ENCODE data around the gene TXNDC11.
A peak's percentile ranks its signal among the peaks of the same experiment; 100 is the strongest.

The TXNDC11 gene

DNA sequence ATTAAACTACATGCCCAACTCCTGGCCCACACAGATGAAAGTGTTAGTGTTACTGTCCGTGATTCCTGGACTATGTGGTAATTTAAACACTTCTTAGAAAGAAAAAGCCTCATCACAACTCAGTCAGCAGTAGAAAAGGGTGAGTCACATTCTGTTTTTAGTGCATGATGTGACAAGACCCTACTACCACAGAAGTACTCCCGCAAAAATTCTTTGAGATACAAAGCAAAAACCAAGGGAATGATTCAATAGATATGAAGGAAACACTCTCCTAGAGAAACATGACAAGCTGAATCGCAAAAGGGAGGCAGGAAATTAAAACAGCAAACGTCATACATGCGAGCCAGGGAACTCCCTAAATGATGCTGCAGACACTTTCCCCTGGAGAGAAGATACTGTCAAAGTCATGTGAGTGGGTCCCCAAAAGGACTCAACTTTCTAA lies 60.0 kb downstream of the TXNDC11 start:
- Mint-ChIP-seq H3K27ac (peak overlapping the region; percentile 34), H3K4me3 (no peak overlapping the region), H3K4me1 (peaks cover 62% of the 10 kb centered on the region), H3K36me3 (ENCODE audit: low read depth) (peaks cover 49% of the 10 kb centered on the region), H3K27me3 (no peaks in the 10 kb centered on the region), H3K9me3 (no peaks in the 10 kb centered on the region)
- ATAC-seq = no peak
- no peak for DNase-seq

DNA sequence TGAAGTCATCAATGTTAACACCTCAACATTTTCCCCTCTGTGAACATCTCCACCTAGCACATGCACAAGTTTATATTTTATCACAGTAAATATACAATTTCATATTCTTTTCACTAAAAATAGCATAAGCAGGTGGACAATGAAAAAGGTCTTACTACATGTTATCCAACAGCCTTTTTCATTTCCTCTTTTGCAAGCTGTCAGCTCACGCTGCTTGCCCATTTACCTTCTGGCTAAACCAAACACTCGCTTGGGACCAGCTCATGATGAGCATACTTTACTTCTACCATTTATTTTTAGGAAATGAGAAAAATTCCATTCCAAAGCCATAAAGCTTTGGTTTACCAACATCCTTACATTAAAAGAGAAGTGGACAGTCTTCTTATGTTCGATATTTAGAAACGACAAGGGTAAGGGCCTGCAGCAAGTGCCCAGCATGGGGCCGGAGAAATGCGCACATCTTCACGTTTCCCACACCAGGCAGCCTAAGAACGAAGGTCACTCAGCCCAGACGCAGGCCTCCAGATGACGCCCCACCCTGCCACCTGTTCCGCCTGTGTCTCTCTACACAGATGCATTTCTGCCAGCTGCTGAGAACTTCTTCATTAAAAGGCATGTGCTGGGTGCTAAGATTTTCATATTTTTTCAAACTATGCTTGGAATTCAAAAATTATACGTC lies 60.5 kb downstream of the TXNDC11 start:
- DNase-seq = no peak
- Mint-ChIP-seq H3K4me1 (peaks cover 64% of the 10 kb centered on the region), H3K27me3 (no peaks in the 10 kb centered on the region), H3K36me3 (ENCODE audit: low read depth) (peaks cover 44% of the 10 kb centered on the region), H3K9me3 (no peaks in the 10 kb centered on the region), H3K27ac (peak overlapping the region; percentile 84), H3K4me3 (no peak overlapping the region)
- no peak for ATAC-seq

DNA sequence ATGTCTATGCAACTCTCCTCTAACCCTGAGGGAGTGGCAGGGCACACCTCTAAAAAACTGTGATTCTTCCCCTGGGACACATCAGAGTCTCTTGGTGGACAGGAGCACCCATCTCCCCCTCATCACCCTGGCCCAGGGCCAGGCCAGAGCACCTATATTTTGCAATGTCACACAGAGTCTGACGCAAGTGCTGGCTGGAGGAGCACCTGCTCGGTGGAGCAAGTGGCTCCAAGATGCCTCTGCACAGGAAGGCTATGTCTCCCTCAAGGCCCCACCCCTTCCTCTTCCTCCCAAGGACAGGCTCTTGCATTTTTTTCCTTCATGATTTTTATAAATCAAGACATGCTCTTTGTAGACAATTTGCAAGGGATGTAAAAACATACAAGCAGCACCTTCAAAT lies 61.1 kb downstream of the TXNDC11 start:
- peak overlapping the region; percentile 84 for H3K27ac Mint-ChIP-seq
- DNase-seq = no peak
- H3K4me1 Mint-ChIP-seq = peaks cover 66% of the 10 kb centered on the region
- H3K9me3 Mint-ChIP-seq = no peaks in the 10 kb centered on the region
- no peak overlapping the region for H3K4me3 Mint-ChIP-seq
- ATAC-seq = no peak
- H3K36me3 Mint-ChIP-seq (ENCODE audit: low read depth) = peaks cover 39% of the 10 kb centered on the region
- no peaks in the 10 kb centered on the region for H3K27me3 Mint-ChIP-seq

DNA sequence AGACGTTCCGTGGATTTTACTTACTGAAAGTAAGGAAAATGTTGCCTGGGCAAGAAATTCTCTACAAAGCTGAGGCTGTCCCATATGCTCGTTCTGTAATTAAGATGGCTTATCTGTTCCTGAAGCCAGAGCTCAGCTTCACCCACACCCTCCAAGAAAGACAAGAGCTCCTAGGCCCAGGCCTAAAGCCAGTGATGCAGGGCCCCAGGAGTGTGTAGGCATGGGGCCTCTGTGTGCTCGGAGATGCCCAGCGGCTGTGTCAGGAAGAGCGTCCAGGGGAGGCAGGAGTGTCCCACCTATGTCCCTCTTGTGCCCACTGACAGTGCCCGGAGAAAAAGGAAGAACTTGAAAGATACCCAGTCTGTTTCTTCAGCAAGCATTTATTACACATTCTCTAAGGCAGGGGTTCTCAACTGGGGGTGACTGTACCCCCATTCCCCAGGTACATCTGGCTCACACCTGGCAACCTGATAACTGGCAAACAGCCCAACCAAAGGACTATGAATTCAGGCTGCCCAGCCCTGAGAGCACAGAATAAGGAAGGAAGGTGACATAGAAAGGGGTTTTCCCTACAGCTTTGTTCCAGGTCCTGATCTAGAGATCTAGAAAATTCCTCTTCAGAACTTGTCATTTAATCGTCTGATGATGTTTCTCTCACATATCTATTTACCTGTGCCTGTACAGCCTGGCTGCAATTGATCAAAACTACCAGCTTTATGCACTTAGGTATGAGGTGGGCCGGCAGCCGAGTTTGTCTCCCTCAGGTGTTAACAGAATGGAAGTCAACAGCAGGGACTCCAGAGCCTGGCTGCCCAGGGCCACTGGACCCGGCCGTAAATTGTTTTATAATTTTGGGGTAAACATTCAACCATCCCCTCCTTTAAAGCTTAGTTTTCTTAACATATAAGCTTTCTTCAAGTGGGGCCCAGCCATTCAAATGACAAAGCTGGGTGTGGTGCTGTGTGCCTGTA lies 62.4 kb downstream of the TXNDC11 start:
- no peaks in the 10 kb centered on the region for H3K27me3 Mint-ChIP-seq
- no peak for ATAC-seq
- DNase-seq = no peak
- peak overlapping the region; percentile 69 for H3K27ac Mint-ChIP-seq
- peaks cover 35% of the 10 kb centered on the region for H3K36me3 Mint-ChIP-seq (ENCODE audit: low read depth)
- H3K4me1 Mint-ChIP-seq = peaks cover 75% of the 10 kb centered on the region
- no peaks in the 10 kb centered on the region for H3K9me3 Mint-ChIP-seq
- H3K4me3 Mint-ChIP-seq = no peak overlapping the region

DNA sequence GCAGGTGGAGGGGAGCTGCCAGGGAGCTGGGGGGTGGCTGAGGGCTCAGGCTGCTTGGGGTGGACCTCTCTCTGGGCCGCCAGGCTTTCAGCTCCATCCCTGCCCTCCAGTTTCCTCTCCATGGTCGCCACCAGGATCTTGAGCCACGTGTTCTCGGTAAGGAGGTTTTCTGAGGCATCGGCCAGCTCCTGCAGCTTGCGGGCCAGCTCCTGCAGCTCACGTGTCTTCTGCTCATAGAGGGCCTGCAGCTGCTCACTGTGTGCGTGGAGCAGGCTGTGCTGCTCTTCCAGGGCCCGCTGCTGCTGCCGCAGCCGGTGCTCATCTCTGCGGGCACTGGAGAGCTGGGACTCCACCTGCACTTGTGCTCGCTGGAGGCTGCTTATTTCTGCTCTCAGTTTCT lies 63.4 kb downstream of the TXNDC11 start:
- Mint-ChIP-seq H3K4me1 (peaks cover 75% of the 10 kb centered on the region), H3K27ac (no peak overlapping the region), H3K27me3 (no peaks in the 10 kb centered on the region), H3K9me3 (no peaks in the 10 kb centered on the region), H3K36me3 (ENCODE audit: low read depth) (peaks cover 29% of the 10 kb centered on the region), H3K4me3 (no peak overlapping the region)
- DNase-seq (no peak), ATAC-seq (no peak)

DNA sequence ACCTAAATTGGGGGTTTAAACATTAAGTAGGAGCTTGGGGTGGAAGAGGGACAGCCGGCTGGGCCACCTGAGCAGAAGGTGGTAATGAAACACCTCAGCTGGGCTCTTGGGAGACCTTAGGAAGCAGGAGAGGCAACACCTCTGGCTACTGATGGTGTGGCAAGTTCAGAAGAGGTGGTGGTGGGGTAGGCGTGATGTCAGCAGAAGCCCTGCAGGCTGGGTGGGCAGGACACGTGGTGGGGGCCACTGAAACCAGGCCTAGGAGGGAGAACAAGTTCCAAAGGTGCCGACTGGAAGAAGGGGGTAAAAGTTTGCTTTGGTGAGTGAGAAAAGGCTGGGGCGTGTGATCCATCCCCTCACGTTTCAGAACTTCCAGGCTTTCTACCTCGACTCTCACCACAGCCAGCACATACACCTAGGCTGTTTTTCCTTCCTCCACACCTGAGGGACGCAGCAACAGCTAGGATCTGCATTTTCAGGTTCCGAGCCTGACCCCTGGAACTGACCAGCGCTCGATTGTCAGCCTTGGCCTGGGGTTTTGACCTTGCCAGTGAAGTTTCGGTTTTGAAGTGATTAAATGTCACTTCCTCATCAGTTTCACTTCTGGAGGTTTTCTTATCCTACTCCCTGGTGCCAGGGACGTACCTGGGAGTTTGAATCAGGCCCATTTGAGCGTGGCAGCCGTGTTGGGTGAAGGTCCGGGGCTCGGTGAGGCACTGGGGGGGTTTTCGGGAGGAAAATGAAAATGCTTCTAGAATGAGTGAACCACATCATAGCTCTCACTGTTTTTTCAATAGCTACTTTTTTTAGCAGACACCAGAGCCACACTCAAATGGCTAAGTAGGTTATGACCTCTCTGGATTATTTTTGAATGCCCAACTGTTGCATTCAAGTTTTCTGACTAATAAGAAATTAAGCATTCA lies 64.4 kb downstream of the TXNDC11 start:
- H3K4me1 Mint-ChIP-seq = peaks cover 71% of the 10 kb centered on the region
- no peak overlapping the region for H3K4me3 Mint-ChIP-seq
- ATAC-seq = no peak
- H3K27me3 Mint-ChIP-seq = no peaks in the 10 kb centered on the region
- DNase-seq = no peak
- H3K9me3 Mint-ChIP-seq = no peaks in the 10 kb centered on the region
- peak overlapping the region; percentile 67 for H3K27ac Mint-ChIP-seq
- H3K36me3 Mint-ChIP-seq (ENCODE audit: low read depth) = peaks cover 22% of the 10 kb centered on the region

DNA sequence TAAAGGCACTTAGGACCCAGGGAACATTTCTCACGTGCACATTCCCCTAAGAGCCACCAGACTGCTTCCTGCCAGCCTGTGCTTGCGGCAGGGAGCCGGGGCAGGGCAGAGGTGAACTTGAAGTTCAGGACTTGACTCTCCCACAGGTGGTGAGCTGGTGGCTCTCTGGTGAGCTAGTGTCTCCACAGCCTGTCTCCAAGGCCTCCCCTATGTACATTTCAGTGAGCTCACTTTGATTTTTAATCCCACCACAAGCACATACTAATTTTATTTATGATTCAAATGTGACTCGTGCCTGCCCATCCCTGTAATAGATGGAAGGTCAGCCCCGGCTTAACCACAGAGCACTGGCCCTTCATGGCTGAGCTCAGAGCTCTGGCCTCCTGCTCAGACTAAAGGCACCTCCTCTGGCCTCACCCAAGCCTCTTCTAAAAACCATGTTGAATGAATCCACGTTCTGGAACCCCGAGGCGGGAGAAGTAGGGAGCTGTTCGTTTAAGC lies 65.2 kb downstream of the TXNDC11 start:
- Mint-ChIP-seq H3K9me3 (no peaks in the 10 kb centered on the region), H3K36me3 (ENCODE audit: low read depth) (peaks cover 18% of the 10 kb centered on the region), H3K4me1 (peaks cover 71% of the 10 kb centered on the region), H3K27me3 (no peaks in the 10 kb centered on the region), H3K4me3 (no peak overlapping the region), H3K27ac (no peak overlapping the region)
- no peak for ATAC-seq
- no peak for DNase-seq

DNA sequence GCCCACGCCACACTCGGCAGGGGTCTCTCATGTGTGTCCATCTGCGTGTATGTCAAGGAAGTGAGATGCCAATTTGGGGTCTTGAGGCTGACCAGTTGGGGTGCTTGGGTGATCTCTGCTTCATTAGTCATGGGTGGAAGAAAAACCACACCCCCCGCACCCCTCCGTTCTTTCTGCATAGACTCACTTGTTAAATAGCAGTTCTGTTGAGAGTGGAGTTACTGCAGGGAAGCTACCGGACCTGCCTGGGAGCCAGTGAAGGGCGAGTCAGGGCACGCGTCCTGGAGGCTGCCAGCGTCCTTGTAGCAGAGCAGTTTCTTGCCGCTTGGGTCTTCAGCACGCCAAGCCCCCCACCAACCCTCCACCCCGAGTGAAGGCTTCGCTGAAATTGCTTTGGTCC lies 65.9 kb downstream of the TXNDC11 start:
- Mint-ChIP-seq H3K27me3 (no peaks in the 10 kb centered on the region), H3K4me1 (peaks cover 71% of the 10 kb centered on the region), H3K9me3 (no peaks in the 10 kb centered on the region), H3K4me3 (no peak overlapping the region), H3K36me3 (ENCODE audit: low read depth) (peaks cover 15% of the 10 kb centered on the region), H3K27ac (no peak overlapping the region)
- no peak for ATAC-seq
- DNase-seq = no peak

DNA sequence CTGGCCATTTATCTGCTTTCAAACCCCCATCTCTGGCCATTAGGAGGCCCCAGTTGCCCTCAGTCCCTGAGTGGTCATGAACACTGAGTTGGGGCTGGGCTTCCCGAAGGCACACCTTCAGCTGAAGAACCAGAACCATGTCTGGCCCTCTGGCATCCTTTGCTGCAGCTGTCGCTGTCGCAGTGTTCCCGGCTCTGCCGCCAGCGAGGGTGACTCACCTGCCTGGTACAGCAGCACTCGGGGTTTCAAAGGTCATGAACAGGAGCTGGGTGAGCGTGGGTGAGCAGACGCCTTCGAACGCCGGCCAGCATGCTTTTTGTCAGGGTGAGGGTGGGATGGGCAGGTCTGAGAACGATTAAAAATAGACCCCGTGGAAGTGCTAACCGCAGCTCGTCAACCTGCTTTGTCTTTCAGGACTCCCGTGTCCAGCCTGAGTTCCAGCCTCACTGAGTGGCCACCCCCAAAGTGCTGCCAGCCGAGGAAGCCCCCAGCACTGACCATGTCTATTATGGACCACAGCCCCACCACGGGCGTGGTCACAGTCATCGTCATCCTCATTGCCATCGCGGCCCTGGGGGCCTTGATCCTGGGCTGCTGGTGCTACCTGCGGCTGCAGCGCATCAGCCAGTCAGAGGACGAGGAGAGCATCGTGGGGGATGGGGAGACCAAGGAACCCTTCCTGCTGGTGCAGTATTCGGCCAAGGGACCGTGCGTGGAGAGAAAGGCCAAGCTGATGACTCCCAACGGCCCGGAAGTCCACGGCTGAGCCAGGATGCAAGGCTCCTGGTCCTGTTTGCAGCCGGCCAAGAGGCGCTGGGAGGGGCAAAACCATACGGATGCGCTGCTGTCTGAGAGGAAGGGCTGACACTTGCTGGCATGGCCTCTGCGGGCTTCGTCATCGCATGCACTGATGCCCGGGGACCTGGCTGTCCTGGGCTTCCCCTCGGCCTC lies 66.8 kb downstream of the TXNDC11 start:
- ATAC-seq = peak; percentile 29
- Mint-ChIP-seq H3K4me3 (no peak overlapping the region), H3K27ac (no peak overlapping the region), H3K9me3 (no peaks in the 10 kb centered on the region), H3K36me3 (ENCODE audit: low read depth) (peaks cover 12% of the 10 kb centered on the region), H3K4me1 (peaks cover 71% of the 10 kb centered on the region), H3K27me3 (no peaks in the 10 kb centered on the region)
- no peak for DNase-seq

DNA sequence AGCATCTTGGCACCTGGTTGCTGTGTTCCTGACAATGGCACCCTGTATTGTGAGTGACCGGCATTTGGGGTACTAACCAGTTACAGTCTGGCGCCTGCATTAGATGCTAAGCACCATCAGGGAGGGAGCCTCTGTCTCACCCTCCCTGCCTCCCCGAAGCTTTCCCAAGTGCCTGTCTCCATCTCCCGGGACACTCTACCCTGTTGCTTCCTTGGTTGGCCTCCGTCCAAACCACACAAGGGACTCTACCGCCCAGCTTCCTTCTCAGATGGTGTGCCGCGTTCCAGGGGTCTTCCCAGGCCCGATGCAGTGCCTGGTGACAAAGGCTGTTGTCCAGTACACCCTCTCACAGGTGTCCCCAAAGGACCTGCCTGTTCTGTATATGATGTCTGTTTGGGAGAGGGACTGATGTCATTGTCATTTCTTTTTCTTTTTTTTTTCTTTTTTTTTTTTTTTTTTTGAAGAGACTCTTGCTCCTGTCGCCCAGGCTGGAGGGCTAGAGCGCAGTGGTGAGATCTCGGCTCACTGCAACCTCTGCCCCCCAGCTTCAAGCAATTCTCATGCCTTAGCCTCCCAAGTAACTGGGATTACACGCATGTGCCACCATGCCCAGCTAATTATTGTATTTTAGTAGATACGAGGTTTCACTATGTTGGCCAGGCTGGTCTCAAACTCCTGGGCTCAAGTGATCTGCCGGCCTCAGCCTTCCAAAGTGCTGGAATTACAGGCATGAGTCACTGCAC lies 67.7 kb downstream of the TXNDC11 start:
- H3K9me3 Mint-ChIP-seq = no peaks in the 10 kb centered on the region
- DNase-seq (no peak), ATAC-seq (no peak)
- H3K4me3 Mint-ChIP-seq = no peak overlapping the region
- H3K4me1 Mint-ChIP-seq = peaks cover 71% of the 10 kb centered on the region
- no peaks in the 10 kb centered on the region for H3K27me3 Mint-ChIP-seq
- no peak overlapping the region for H3K27ac Mint-ChIP-seq
- H3K36me3 Mint-ChIP-seq (ENCODE audit: low read depth) = peaks cover 11% of the 10 kb centered on the region

DNA sequence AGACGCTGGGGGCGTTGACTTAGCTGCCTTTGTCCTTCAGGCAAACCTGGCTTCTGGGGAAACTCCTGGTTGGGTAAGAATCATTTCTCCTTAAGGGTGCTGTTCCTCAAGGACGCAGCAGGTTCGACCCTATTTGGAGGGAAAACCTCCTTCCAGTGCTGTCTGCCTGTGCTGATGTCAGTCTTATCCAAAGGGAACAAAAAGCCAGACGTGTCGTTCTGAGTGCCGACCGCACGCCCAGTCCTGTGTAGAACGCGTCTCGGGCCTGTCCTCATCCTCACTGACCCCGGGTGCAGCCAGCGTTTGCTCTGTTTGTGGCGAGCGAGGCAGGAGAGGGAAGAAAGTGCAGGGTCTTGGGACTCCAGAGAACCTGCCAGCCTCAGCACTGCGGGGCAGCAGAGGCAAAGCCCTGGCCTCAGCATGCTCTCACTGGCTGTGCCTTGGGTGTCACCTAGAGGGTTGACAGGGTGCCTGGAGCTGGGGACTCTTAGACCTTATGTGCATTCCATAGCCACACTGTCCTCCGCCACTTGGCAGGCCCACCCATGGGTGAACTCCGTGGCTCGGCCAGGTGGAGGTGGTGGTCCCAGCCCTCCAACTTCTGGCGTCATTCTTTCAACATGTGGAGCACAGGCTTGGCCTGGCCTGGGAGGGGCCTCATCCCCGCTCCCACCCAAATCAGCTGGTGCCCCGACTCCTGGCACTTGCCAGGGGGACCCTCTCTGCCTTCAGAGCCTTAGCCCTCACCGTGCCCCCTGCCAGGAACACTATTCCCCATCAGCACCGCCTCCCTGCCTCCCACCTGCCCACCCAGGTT lies 68.4 kb downstream of the TXNDC11 start:
- no peak for DNase-seq
- H3K4me1 Mint-ChIP-seq = peaks cover 73% of the 10 kb centered on the region
- ATAC-seq = no peak
- no peak overlapping the region for H3K27ac Mint-ChIP-seq
- H3K36me3 Mint-ChIP-seq (ENCODE audit: low read depth) = peaks cover 9% of the 10 kb centered on the region
- H3K4me3 Mint-ChIP-seq = no peak overlapping the region
- H3K9me3 Mint-ChIP-seq = no peaks in the 10 kb centered on the region
- no peaks in the 10 kb centered on the region for H3K27me3 Mint-ChIP-seq
